Liver (tissue), 9 donors: ENCODE measurements around the gene HIBADH. TPM values are rescaled to one million over a fixed set of nuclear protein-coding genes. Genes with fewer than 3 reads are reported as not detected.
"Not testable (repeated sequence)": the region's sequence is repeated elsewhere in the genome, so short reads cannot be mapped to it uniquely, and the experiment has no call there.

ENCODE experiments used
- DNase-seq: peaks from one replicate; pipeline ENCODE4 v3.0.0-alpha.2; 2017; ENCODE audit warnings: low spot score
- H3K27ac ChIP-seq, 2 donors: one replicate each; pipeline ENCODE4 v1.7.0; 2013; ENCODE audit warnings: inconsistent platforms in 2 of 2, low read length in 2 of 2, control low read depth in 1 of 2, low read depth in 1 of 2, mild to moderate bottlenecking in 1 of 2
- H3K27me3 ChIP-seq, 4 donors: one replicate each; pipeline versions ENCODE4 v1.6.1 to v1.7.0; 2013; ENCODE audit warnings: low read length in 3 of 4, inconsistent platforms in 1 of 4, mild to moderate bottlenecking in 1 of 4, moderate library complexity in 1 of 4; ENCODE audit not compliant: control insufficient read depth in 4 of 4, insufficient read depth in 4 of 4
- H3K36me3 ChIP-seq, 4 donors: one replicate each; pipeline versions ENCODE4 v1.6.1 to v1.7.0; 2013; ENCODE audit warnings: low read length in 3 of 4, mild to moderate bottlenecking in 3 of 4, low read depth in 1 of 4, moderate library complexity in 1 of 4; ENCODE audit not compliant: control insufficient read depth in 4 of 4, insufficient read depth in 3 of 4
- H3K4me1 ChIP-seq, 4 donors: one replicate each; pipeline versions ENCODE4 v1.6.1 to v1.7.0; 2013; ENCODE audit warnings: low read length in 3 of 4, mild to moderate bottlenecking in 3 of 4, moderate library complexity in 1 of 4; ENCODE audit not compliant: control insufficient read depth in 4 of 4, insufficient read depth in 4 of 4
- H3K4me3 ChIP-seq, 3 donors: one replicate each; pipeline versions ENCODE4 v1.6.1 to v1.7.0; 2013; ENCODE audit warnings: low read length in 3 of 3, control low read depth in 1 of 3, low read depth in 1 of 3, mild to moderate bottlenecking in 1 of 3
- H3K9ac ChIP-seq, 2 donors: one replicate each; pipeline ENCODE4 v1.7.0; 2013; ENCODE audit warnings: low read length in 2 of 2, mild to moderate bottlenecking in 2 of 2, moderate library complexity in 2 of 2, control low read depth in 1 of 2, low read depth in 1 of 2
- H3K9me3 ChIP-seq, 4 donors: one replicate each; pipeline versions ENCODE4 v1.6.1 to v1.7.0; 2013; ENCODE audit warnings: low read length in 3 of 4; ENCODE audit not compliant: control insufficient read depth in 4 of 4
- EGR1 ChIP-seq, 2 donors: IDR thresholded peaks; 2 replicates each; pipeline ENCODE4 v1.6.1; 2016 to 2018; ENCODE audit warnings: antibody characterized with exemption in 2 of 2, low read depth in 2 of 2
- FOXA1 ChIP-seq: IDR thresholded peaks from 2 replicates; pipeline ENCODE4 v1.6.1; 2016; ENCODE audit warnings: antibody characterized with exemption
- FOXA2 ChIP-seq: IDR thresholded peaks from 2 replicates; pipeline ENCODE4 v1.6.1; 2016; ENCODE audit warnings: antibody characterized with exemption
- GABPA ChIP-seq, 2 donors: IDR thresholded peaks in 1 of 2; conservative IDR thresholded peaks in 1 of 2; 2 replicates each; pipeline ENCODE4 v1.6.1; 2016; ENCODE audit warnings: antibody characterized with exemption in 2 of 2, mild to moderate bottlenecking in 1 of 2, moderate library complexity in 1 of 2
- HNF4A ChIP-seq, 2 donors: conservative IDR thresholded peaks; 2 replicates each; pipeline ENCODE4 v1.6.1; 2016; ENCODE audit warnings: antibody characterized with exemption in 2 of 2, mild to moderate bottlenecking in 2 of 2
- JUND ChIP-seq, 2 donors: IDR thresholded peaks; 2 replicates each; pipeline ENCODE4 v1.6.1; 2016; ENCODE audit warnings: antibody characterized with exemption in 2 of 2
- MAX ChIP-seq: IDR thresholded peaks from 2 replicates; pipeline ENCODE4 v1.6.1; 2016; ENCODE audit warnings: antibody characterized with exemption
- NR2F2 ChIP-seq: IDR thresholded peaks from 2 replicates; pipeline ENCODE4 v1.6.1; 2016; ENCODE audit warnings: antibody characterized with exemption
- RAD21 ChIP-seq, 2 donors: IDR thresholded peaks; 2 replicates each; pipeline ENCODE4 v1.6.1; 2016; ENCODE audit warnings: antibody characterized with exemption in 2 of 2, mild to moderate bottlenecking in 2 of 2
- REST ChIP-seq: IDR thresholded peaks from 2 replicates; pipeline ENCODE4 v1.6.1; 2016; ENCODE audit warnings: antibody characterized with exemption, mild to moderate bottlenecking
- RXRA ChIP-seq, 2 donors: IDR thresholded peaks; 2 replicates each; pipeline ENCODE4 v1.6.1; 2017 to 2018; ENCODE audit warnings: antibody characterized with exemption in 2 of 2, mild to moderate bottlenecking in 1 of 2
- SP1 ChIP-seq: IDR thresholded peaks from 2 replicates; pipeline ENCODE4 v1.6.1; 2018; ENCODE audit warnings: antibody characterized with exemption, mild to moderate bottlenecking
- YY1 ChIP-seq: IDR thresholded peaks from 2 replicates; pipeline ENCODE4 v1.6.1; 2016; ENCODE audit warnings: antibody characterized with exemption, mild to moderate bottlenecking
- ZBTB33 ChIP-seq: IDR thresholded peaks from 2 replicates; pipeline ENCODE4 v1.6.1; 2016; ENCODE audit warnings: antibody characterized with exemption
- WGBS: extraction: QIAGEN DNeasy Blood & Tissue Kit; methylation state at CpG from one replicate; pipeline ENCODE4 v1.1.7; 2013; 5-methylcytosine and 5-hydroxymethylcytosine counted together
- polyA plus RNA-seq, 2 donors: library from polyadenylated mRNA; stranded (reverse) in 1 of 2; unstranded in 1 of 2; fragments of 200-250 nt in 1 of 2; fragments of >200 nt in 1 of 2; fragmentation: Nextera tagmentation in 1 of 2; extraction: Ambion mirVana in 1 of 2; gene quantifications; one replicate each; pipeline versions ENCODE4 v1.2.1 to v1.2.3, GENCODE V29; 2013 to 2015
- total RNA-seq, 2 donors: library from RNA; depleted of rRNA; stranded (reverse); fragments of >200 nt; gene quantifications; one replicate each; pipeline ENCODE4 v1.2.3, GENCODE V29; 2014
- donor health status: healthy.
- donor health status: healthy.
- donor health status: healthy.
- donor health status: healthy.
- donor health status: healthy.

HIBADH gene
- total and polyA plus RNA-seq, 4 donors = 27.7 to 78.9 (median 58.2) TPM

GRCh38 chr7:27510541-27510940 is 152.1 kb downstream of the HIBADH start:
- Histone ChIP-seq H3K27me3 (no peaks in the 10 kb centered on the region), H3K4me1 (no peaks in the 10 kb centered on the region), H3K4me3 (no peak overlapping the region), H3K36me3 (no peaks in the 10 kb centered on the region), H3K9me3 (peaks cover 0 to 2% (median 2%) of the 10 kb centered on the region in 4 donors), H3K9ac (no peak overlapping the region), H3K27ac (no peak overlapping the region)
- 86% methylated on average over 2 of the region's 2 CpGs for WGBS
- no peak for TF ChIP-seq EGR1 (IDR thresholded peaks at IDR 0.05; ENCODE audit: low read depth in 2 of 2)
- no peak for TF ChIP-seq FOXA1
- TF ChIP-seq GABPA (IDR thresholded peaks at IDR 0.05 in 1 of 2, conservative IDR thresholded peaks at IDR 0.05 in 1 of 2) = no peak
- TF ChIP-seq REST = no peak
- TF ChIP-seq SP1 = no peak
- TF ChIP-seq ZBTB33 = no peak
- no peak for TF ChIP-seq YY1
- TF ChIP-seq JUND (IDR thresholded peaks at IDR 0.05) = no peak
- no peak for TF ChIP-seq FOXA2
- no peak for TF ChIP-seq HNF4A (conservative IDR thresholded peaks at IDR 0.05)
- DNase-seq = no peak

- H3K27me3 ChIP-seq, H3K27ac ChIP-seq, H3K36me3 ChIP-seq, H3K4me1 ChIP-seq, H3K4me3 ChIP-seq, DNase-seq, H3K9me3 ChIP-seq, H3K9ac ChIP-seq: not testable (repeated sequence)
- 89% methylated on average over 2 of the region's 2 CpGs for WGBS
Observed at GRCh38 chr7:27501879-27502278, 160.8 kb downstream of the HIBADH start.

GRCh38 chr7:27501001-27501400 is 161.7 kb downstream of the HIBADH start:
- 84% methylated on average over 6 of the region's 6 CpGs for WGBS
- Histone ChIP-seq H3K9ac (no peak overlapping the region), H3K27ac (no peak overlapping the region), H3K4me3 (no peak overlapping the region), H3K4me1 (no peaks in the 10 kb centered on the region), H3K9me3 (no peaks in the 10 kb centered on the region), H3K36me3 (no peaks in the 10 kb centered on the region), H3K27me3 (no peaks in the 10 kb centered on the region)
- TF ChIP-seq YY1 (no peak), RAD21 (IDR thresholded peaks at IDR 0.05) (no peak), MAX (no peak), NR2F2 (no peak), EGR1 (IDR thresholded peaks at IDR 0.05; ENCODE audit: low read depth in 2 of 2) (no peak), FOXA1 (no peak), SP1 (no peak), HNF4A (conservative IDR thresholded peaks at IDR 0.05) (no peak), RXRA (IDR thresholded peaks at IDR 0.05) (no peak), FOXA2 (no peak), REST (no peak)
- DNase-seq = no peak
